GM18907 (cell line): ENCODE data around the gene DAB1.

ENCODE experiments used
- ATAC-seq: cut with Tn5 transposase; IDR thresholded peaks from one replicate; pipeline ENCODE4 v1.9.1; 2021; ENCODE audit warnings: mild to moderate bottlenecking, moderate library complexity; ENCODE audit not compliant: unreplicated experiment

The DAB1 gene

GRCh38 chr1:57041901-57042300, 382.0 kb downstream of the DAB1 start:
- ATAC-seq, result no peak

GRCh38 chr1:57040811-57041210, 383.0 kb downstream of the DAB1 start:
- ATAC-seq, result no peak

- no peak for ATAC-seq
These were observed 386.9 kb downstream of the DAB1 start for GRCh38 chr1:57036641-57037579.

GRCh38 chr1:57034713-57035112, 389.1 kb downstream of the DAB1 start:
- ATAC-seq, result no peak

- no peak for ATAC-seq
These were observed 390.4 kb downstream of the DAB1 start for GRCh38 chr1:57033222-57034001.

GRCh38 chr1:57026624-57027354, 397.1 kb downstream of the DAB1 start:
- ATAC-seq, result no peak

- no peak for ATAC-seq
These were observed 399.0 kb downstream of the DAB1 start for GRCh38 chr1:57024855-57025254.

GRCh38 chr1:57024428-57024827, 399.4 kb downstream of the DAB1 start:
- ATAC-seq, result no peak

GRCh38 chr1:57020216-57020615, 403.6 kb downstream of the DAB1 start:
- no peak for ATAC-seq

- ATAC-seq, result no peak
These were observed 404.5 kb downstream of the DAB1 start for GRCh38 chr1:57019236-57019839.

- no peak for ATAC-seq
These were observed 405.7 kb downstream of the DAB1 start for GRCh38 chr1:57018119-57018518.

- ATAC-seq, result no peak
These were observed 406.1 kb downstream of the DAB1 start for GRCh38 chr1:57017717-57018116.

GRCh38 chr1:57017200-57017599, 406.7 kb downstream of the DAB1 start:
- ATAC-seq, result no peak

GRCh38 chr1:57015071-57015470, 408.8 kb downstream of the DAB1 start:
- ATAC-seq, result no peak

GRCh38 chr1:57013522-57013921, 410.3 kb downstream of the DAB1 start:
- ATAC-seq, result no peak

- no peak for ATAC-seq
These were observed 411.5 kb downstream of the DAB1 start for GRCh38 chr1:57012315-57012714.

- no peak for ATAC-seq
These were observed 413.3 kb downstream of the DAB1 start for GRCh38 chr1:57010511-57010910.

- ATAC-seq, result no peak
These were observed 415.9 kb downstream of the DAB1 start for GRCh38 chr1:57007948-57008347.

- ATAC-seq, result no peak
These were observed 416.4 kb downstream of the DAB1 start for GRCh38 chr1:57007472-57007871.

- no peak for ATAC-seq
These were observed 420.3 kb downstream of the DAB1 start for GRCh38 chr1:57003398-57004139.
